SK-N-SH (cell line): ENCODE data around the gene GRB7.

ENCODE experiments used
- CHD2 ChIP-seq: fragments of 150-350 bp; IDR thresholded peaks from 2 replicates; pipeline ENCODE4 v1.6.1; 2018; ENCODE audit warnings: low read length; ENCODE audit not compliant: partially characterized antibody
- EP300 ChIP-seq, 2 experiments: IDR thresholded peaks; 2 replicates each; pipeline versions ENCODE4 v1.4.0 to v1.6.1; 2012; ENCODE audit warnings: borderline replicate concordance in 1 of 2, low read depth in 1 of 2, low read length in 1 of 2
- EZH2phosphoT487 ChIP-seq: fragments of 200-600 bp; sonication (generic); IDR thresholded peaks from 2 replicates; pipeline ENCODE4 v1.6.1; 2017; ENCODE audit warnings: low read depth, mixed run types, mild to moderate bottlenecking, antibody characterized with exemption, moderate library complexity, borderline replicate concordance
- GABPA ChIP-seq: IDR thresholded peaks from 2 replicates; pipeline ENCODE4 v1.4.0; 2012; ENCODE audit warnings: low read depth, mild to moderate bottlenecking
- MXI1 ChIP-seq: IDR thresholded peaks from 2 replicates; pipeline ENCODE4 v1.6.1; 2012; ENCODE audit warnings: mild to moderate bottlenecking, low read depth, low read length, improper control_type of control experiment
- RAD21 ChIP-seq: IDR thresholded peaks from 2 replicates; pipeline ENCODE4 v1.6.1; 2012; ENCODE audit warnings: mild to moderate bottlenecking, low read length
- SIN3A ChIP-seq: IDR thresholded peaks from 2 replicates; pipeline ENCODE4 v1.6.1; 2012; ENCODE audit warnings: low read depth, mild to moderate bottlenecking, low read length, moderate library complexity, borderline replicate concordance
- TAF1 ChIP-seq: IDR thresholded peaks from 2 replicates; pipeline ENCODE4 v1.6.1; 2012; ENCODE audit warnings: low read depth, mild to moderate bottlenecking, low read length, moderate library complexity, borderline replicate concordance
- TF ChIP-seq, protein P1 (sequence below): fragments of 200-600 bp; sonication (generic); IDR thresholded peaks from 2 replicates; pipeline ENCODE4 v1.6.1; 2017; ENCODE audit warnings: antibody characterized with exemption, mild to moderate bottlenecking, moderate library complexity

DNA sequence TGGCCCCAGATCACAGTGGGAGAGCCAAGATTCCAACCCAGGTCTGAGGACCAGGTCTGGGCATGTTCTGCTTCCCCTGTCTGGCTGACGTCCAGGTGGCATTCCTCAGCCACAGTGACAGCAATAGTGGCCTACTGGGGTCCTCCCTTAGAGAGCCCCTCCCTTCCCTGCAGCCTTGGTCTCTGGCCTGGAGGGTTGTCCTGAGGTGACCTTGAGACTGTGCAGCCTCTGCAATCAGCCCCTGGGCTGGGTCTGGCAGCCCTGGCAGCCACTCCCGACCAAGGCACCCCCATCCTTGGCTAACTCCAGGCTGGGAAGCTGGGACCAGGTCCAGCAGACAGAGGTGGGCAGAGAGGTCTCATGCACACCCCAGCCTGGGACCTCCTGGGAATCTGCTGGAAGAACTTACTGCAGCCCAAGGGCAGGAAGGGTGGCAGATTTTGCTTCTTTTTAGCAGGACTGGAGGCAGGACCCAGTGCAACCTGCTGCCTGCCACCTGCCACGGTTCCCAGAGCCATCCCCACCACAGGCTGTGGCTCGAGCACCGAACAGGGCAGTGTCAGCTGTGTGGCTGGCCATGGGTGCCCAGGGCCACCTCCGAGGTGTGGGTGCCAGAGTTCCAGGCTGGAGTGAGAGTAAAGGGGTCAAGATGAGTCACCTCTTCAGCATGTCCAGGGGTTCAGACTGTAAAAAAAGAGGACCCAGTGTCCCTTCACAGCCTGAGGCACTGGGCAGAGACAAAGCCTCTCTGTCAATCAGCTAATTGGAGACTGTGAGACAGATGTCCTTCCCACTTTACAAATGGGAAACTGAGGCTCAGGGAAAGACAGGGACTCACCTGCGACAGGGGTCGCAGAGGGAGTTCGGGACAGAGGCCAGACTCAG, 12.6 kb downstream of the GRB7 start:
- no peak for TF ChIP-seq EZH2phosphoT487
- no peak for TF ChIP-seq SIN3A
- TF ChIP-seq, protein P1, sequence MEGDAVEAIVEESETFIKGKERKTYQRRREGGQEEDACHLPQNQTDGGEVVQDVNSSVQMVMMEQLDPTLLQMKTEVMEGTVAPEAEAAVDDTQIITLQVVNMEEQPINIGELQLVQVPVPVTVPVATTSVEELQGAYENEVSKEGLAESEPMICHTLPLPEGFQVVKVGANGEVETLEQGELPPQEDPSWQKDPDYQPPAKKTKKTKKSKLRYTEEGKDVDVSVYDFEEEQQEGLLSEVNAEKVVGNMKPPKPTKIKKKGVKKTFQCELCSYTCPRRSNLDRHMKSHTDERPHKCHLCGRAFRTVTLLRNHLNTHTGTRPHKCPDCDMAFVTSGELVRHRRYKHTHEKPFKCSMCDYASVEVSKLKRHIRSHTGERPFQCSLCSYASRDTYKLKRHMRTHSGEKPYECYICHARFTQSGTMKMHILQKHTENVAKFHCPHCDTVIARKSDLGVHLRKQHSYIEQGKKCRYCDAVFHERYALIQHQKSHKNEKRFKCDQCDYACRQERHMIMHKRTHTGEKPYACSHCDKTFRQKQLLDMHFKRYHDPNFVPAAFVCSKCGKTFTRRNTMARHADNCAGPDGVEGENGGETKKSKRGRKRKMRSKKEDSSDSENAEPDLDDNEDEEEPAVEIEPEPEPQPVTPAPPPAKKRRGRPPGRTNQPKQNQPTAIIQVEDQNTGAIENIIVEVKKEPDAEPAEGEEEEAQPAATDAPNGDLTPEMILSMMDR = no peak
- TF ChIP-seq GABPA = no peak
- no peak for TF ChIP-seq EP300 (IDR thresholded peaks at IDR 0.05; ENCODE audit: borderline replicate concordance in 1 of 2, low read depth in 1 of 2, low read length in 1 of 2)
- TF ChIP-seq CHD2 = no peak
- TF ChIP-seq TAF1 = no peak
- TF ChIP-seq RAD21 = no peak
- TF ChIP-seq MXI1 = no peak
